ENCODE results near the gene SCRN1.

Gene SCRN1

GRCh38 chr7:29881724-29882123 lies 107.9 kb downstream of the SCRN1 start:
- DNase-seq (ENCODE audit: low read depth in 1 of 2, low spot score in 1 of 2) = no peak
- H3K4me3 ChIP-seq (replicated peaks; ENCODE audit: insufficient read depth, low read length) = no peak overlapping the region
- TF ChIP-seq, protein P1, sequence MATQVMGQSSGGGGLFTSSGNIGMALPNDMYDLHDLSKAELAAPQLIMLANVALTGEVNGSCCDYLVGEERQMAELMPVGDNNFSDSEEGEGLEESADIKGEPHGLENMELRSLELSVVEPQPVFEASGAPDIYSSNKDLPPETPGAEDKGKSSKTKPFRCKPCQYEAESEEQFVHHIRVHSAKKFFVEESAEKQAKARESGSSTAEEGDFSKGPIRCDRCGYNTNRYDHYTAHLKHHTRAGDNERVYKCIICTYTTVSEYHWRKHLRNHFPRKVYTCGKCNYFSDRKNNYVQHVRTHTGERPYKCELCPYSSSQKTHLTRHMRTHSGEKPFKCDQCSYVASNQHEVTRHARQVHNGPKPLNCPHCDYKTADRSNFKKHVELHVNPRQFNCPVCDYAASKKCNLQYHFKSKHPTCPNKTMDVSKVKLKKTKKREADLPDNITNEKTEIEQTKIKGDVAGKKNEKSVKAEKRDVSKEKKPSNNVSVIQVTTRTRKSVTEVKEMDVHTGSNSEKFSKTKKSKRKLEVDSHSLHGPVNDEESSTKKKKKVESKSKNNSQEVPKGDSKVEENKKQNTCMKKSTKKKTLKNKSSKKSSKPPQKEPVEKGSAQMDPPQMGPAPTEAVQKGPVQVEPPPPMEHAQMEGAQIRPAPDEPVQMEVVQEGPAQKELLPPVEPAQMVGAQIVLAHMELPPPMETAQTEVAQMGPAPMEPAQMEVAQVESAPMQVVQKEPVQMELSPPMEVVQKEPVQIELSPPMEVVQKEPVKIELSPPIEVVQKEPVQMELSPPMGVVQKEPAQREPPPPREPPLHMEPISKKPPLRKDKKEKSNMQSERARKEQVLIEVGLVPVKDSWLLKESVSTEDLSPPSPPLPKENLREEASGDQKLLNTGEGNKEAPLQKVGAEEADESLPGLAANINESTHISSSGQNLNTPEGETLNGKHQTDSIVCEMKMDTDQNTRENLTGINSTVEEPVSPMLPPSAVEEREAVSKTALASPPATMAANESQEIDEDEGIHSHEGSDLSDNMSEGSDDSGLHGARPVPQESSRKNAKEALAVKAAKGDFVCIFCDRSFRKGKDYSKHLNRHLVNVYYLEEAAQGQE (IDR thresholded peaks at IDR 0.05; ENCODE audit: insufficient replicate concordance, low read depth) = no peak
- no peak for TF ChIP-seq GABPA (IDR thresholded peaks at IDR 0.05; ENCODE audit: low read depth)
- TF ChIP-seq, protein P2, sequence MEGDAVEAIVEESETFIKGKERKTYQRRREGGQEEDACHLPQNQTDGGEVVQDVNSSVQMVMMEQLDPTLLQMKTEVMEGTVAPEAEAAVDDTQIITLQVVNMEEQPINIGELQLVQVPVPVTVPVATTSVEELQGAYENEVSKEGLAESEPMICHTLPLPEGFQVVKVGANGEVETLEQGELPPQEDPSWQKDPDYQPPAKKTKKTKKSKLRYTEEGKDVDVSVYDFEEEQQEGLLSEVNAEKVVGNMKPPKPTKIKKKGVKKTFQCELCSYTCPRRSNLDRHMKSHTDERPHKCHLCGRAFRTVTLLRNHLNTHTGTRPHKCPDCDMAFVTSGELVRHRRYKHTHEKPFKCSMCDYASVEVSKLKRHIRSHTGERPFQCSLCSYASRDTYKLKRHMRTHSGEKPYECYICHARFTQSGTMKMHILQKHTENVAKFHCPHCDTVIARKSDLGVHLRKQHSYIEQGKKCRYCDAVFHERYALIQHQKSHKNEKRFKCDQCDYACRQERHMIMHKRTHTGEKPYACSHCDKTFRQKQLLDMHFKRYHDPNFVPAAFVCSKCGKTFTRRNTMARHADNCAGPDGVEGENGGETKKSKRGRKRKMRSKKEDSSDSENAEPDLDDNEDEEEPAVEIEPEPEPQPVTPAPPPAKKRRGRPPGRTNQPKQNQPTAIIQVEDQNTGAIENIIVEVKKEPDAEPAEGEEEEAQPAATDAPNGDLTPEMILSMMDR (IDR thresholded peaks at IDR 0.05; ENCODE audit: insufficient read depth, low read length) = no peak
- no peak for TF ChIP-seq SPI1 (IDR thresholded peaks at IDR 0.05; ENCODE audit: borderline replicate concordance, low read depth)
- no peak for TF ChIP-seq POLR2AphosphoS5 (IDR thresholded peaks at IDR 0.05; ENCODE audit: low read depth)

DNA sequence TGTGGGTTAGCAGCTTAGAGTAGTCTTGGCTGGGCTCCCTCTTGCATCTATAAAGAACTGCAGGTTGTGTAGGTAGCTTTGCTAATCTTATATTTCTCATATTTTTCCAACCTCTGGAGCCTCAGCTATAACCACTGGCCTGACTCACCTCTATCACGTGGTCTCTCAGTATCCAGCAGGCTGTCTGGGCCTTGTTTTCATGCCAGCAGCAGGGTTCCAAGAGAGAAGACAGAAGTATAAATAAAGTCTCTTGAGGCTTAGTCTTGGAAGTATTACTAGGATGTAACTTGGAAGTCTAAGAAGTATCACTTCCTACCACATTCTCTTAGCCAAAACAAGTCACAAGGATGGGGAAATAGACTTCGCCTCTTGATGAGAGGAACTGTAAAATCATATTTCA lies 110.0 kb downstream of the SCRN1 start:
- Histone ChIP-seq H3K4me3 (replicated peaks; ENCODE audit: insufficient read depth, low read length) (no peak overlapping the region), H3K27ac (replicated peaks) (no peak overlapping the region), H3K27me3 (ENCODE audit: insufficient read depth, poor library complexity, severe bottlenecking) (peaks cover 4% of the 10 kb centered on the region)
- no peak for DNase-seq (ENCODE audit: low read depth in 1 of 2, low spot score in 1 of 2)
- TF ChIP-seq SPI1 (IDR thresholded peaks at IDR 0.05; ENCODE audit: borderline replicate concordance, low read depth) (no peak), GABPA (IDR thresholded peaks at IDR 0.05; ENCODE audit: low read depth) (no peak), POLR2AphosphoS5 (IDR thresholded peaks at IDR 0.05; ENCODE audit: low read depth) (no peak)
- TF ChIP-seq, protein P2 (IDR thresholded peaks at IDR 0.05; ENCODE audit: insufficient read depth, low read length) = no peak
- TF ChIP-seq, protein P1 (IDR thresholded peaks at IDR 0.05; ENCODE audit: insufficient replicate concordance, low read depth) = no peak

More at GRCh38 chr7:29881724-29882123, 107.9 kb downstream of the SCRN1 start:
- H3K27ac ChIP-seq (replicated peaks) = no peak overlapping the region
- H3K27me3 ChIP-seq (ENCODE audit: insufficient read depth, poor library complexity, severe bottlenecking) = no peaks in the 10 kb centered on the region

DNA sequence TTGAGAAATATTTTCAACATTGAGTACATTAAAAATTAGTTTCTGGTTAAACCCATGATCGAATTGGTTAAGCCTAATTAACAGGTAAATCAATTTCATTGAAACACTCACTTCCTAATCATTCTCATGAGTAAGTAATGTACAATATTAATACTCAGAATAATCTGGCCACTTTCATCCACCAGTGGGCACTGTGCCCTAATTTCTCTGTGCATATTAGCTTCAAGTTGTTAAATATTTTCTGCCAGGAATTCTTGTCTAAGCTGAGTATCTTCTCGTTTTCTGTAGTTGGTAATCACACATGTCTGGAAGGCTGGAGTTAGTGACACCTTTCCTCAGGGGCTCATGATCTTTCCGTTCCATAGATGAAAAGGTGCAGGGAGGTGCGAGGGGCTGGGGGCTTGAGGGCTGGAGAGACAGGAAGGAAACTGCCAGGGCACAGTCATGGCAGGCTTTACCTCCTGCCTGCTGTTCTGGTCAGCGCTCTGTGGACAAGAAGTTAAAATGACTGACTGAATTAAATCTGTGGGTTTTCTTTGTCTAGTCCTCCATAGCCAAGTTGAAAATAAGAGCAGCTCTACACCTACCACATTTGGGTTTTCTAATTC lies 111.4 kb downstream of the SCRN1 start:
- DNase-seq (ENCODE audit: low read depth in 1 of 2, low spot score in 1 of 2) = peak in 1 of 2 experiments; percentile 30
- Histone ChIP-seq H3K4me3 (replicated peaks; ENCODE audit: insufficient read depth, low read length) (no peak overlapping the region), H3K27ac (replicated peaks) (no peak overlapping the region), H3K27me3 (ENCODE audit: insufficient read depth, poor library complexity, severe bottlenecking) (peaks cover 4% of the 10 kb centered on the region)
- TF ChIP-seq, protein P2 (IDR thresholded peaks at IDR 0.05; ENCODE audit: insufficient read depth, low read length) = peak; percentile 43
- no peak for TF ChIP-seq GABPA (IDR thresholded peaks at IDR 0.05; ENCODE audit: low read depth)
- TF ChIP-seq POLR2AphosphoS5 (IDR thresholded peaks at IDR 0.05; ENCODE audit: low read depth) = no peak
- TF ChIP-seq, protein P1 (IDR thresholded peaks at IDR 0.05; ENCODE audit: insufficient replicate concordance, low read depth) = no peak
